Heart left ventricle (tissue), 16 donors: ENCODE data around the gene RBM38. TPM values are rescaled to one million over a fixed set of nuclear protein-coding genes. Genes with fewer than 3 reads are reported as not detected.

Source experiments
- ATAC-seq, 4 donors: fragments of 200-7000 bp; cut with Tn5 transposase; one replicate each; pipeline ENCODE4 v1.9.1; 2020 to 2022; ENCODE audit warnings: moderate library complexity in 4 of 4, mild to moderate bottlenecking in 3 of 4, moderate number of reproducible peaks in 1 of 4
- DNase-seq, 5 donors: peaks; one replicate each; pipeline ENCODE4 v3.0.0-alpha.2; 2020
- H3K27ac ChIP-seq, 12 donors: fragments of 200-600 bp; sonication (generic) in 4 of 12; one replicate each; pipeline versions ENCODE4 v1.5.0 to v1.8.0; 2016 to 2022; ENCODE audit warnings: mild to moderate bottlenecking in 2 of 12
- H3K27me3 ChIP-seq, 9 donors: fragments of 200-600 bp; sonication (generic) in 2 of 9; one replicate each; pipeline versions ENCODE4 v1.5.1 to v1.8.0; 2016 to 2022; ENCODE audit warnings: mild to moderate bottlenecking in 3 of 9
- H3K36me3 ChIP-seq, 9 donors: fragments of 200-600 bp; sonication (generic) in 2 of 9; one replicate each; pipeline versions ENCODE4 v1.5.0 to v1.8.0; 2018 to 2022; ENCODE audit warnings: mild to moderate bottlenecking in 2 of 9
- H3K4me1 ChIP-seq, 12 donors: fragments of 200-600 bp; sonication (generic) in 4 of 12; one replicate each; pipeline versions ENCODE4 v1.5.0 to v1.8.0; 2016 to 2022; ENCODE audit warnings: mild to moderate bottlenecking in 3 of 12
- H3K4me3 ChIP-seq, 12 donors: fragments of 200-600 bp; sonication (generic) in 4 of 12; one replicate each; pipeline versions ENCODE4 v1.5.0 to v1.8.0; 2017 to 2022; ENCODE audit warnings: mild to moderate bottlenecking in 9 of 12, moderate library complexity in 4 of 12
- H3K9me3 ChIP-seq, 12 donors: fragments of 200-600 bp; sonication (generic) in 4 of 12; one replicate each; pipeline versions ENCODE4 v1.5.0 to v1.8.0; 2016 to 2022; ENCODE audit warnings: mild to moderate bottlenecking in 1 of 12
- POLR2A ChIP-seq, 2 donors: fragments of 450-650 bp; IDR thresholded peaks; one replicate each; pipeline ENCODE4 v1.6.1; 2017; ENCODE audit warnings: antibody characterized with exemption in 2 of 2, mild to moderate bottlenecking in 2 of 2, moderate library complexity in 2 of 2
- WGBS, 4 donors: extraction: QIAGEN DNeasy Blood & Tissue Kit in 2 of 4; methylation state at CpG; one replicate each; pipeline versions ENCODE4 v1.1.5 to v1.1.7; 2013 to 2018; 5-methylcytosine and 5-hydroxymethylcytosine counted together
- intact Hi-C, 10 donors: fragments of 100-400 bp; cut with DNase I; formaldehyde crosslinking; loops; one replicate each; pipeline versions ENCODE4 v1.11.1 to v1.14.2; 2022
- polyA plus RNA-seq, 2 donors: library from polyadenylated mRNA; stranded (reverse); fragments of 200-250 nt; gene quantifications; one replicate each; pipeline ENCODE4 v1.2.3, GENCODE V29; 2013
- total RNA-seq, 9 donors: library from RNA; depleted of rRNA in 2 of 9; stranded (reverse); fragments of >200 nt in 2 of 9; fragmentation: NEBNext Ultra II Directional in 3 of 9; extraction: Animal tissue kit (Norgen Biotek cat#: 25700) in 3 of 9; gene quantifications; one replicate each; pipeline versions ENCODE4 v1.1.0 to v1.2.4, GENCODE V29; 2016 to 2023
- TF ChIP-seq, protein P1 (sequence below), 12 donors: fragments of 200-600 bp; sonication (generic) in 4 of 12; IDR thresholded peaks; one replicate each; pipeline versions ENCODE4 v1.5.0 to v1.8.0; 2018 to 2022; ENCODE audit warnings: antibody characterized with exemption in 12 of 12, mild to moderate bottlenecking in 5 of 12
- donor health status: ischemic (EF 13 %, LVEDD 7.1; RV severe dilation, severe dysfunction).
- donor health status: healthy with polysubstance abuse.
- donor health status: DM: no; HTN: yes; CAD: no.
- donor health status: DM: no; HTN: no; CAD: no.
- donor health status: ischemic (EF 25% LVEDD 6.9; RV normal size, moderate dysfunction).
- donor health status: ischemic (EF 25% LVEDD 5.7; RV mildly dilated, moderate dysfunction).
- donor health status: healthy.
- donor health status: DM: yes; HTN: yes; CAD: no.
- donor health status: ischemic (EF 35%, LVEDD 5.7; RV mildly dilated, moderate dysfunction).
- donor health status: nonischemic (EF 11% LVEDD 7.7; RV severe dilation, severe dysfunction).
- donor health status: DM: yes; HTN: yes; CAD: no.
- donor health status: PGD.
- donor health status: ischemic (EF 29% LVEDD 5.4; RV normal size, mild dysfunction).
- donor health status: nonischemic (EF 23%, LVEDD 6.1; RV moderate dilation, normal function).

Gene RBM38
- total and polyA plus RNA-seq, 11 donors: 45.6 to 112 (median 68.5) TPM

GRCh38 chr20:57383447-57384347, 7.5 kb upstream of the RBM38 start:
- ATAC-seq (no peak), DNase-seq (no peak)
- TF ChIP-seq, protein P1, sequence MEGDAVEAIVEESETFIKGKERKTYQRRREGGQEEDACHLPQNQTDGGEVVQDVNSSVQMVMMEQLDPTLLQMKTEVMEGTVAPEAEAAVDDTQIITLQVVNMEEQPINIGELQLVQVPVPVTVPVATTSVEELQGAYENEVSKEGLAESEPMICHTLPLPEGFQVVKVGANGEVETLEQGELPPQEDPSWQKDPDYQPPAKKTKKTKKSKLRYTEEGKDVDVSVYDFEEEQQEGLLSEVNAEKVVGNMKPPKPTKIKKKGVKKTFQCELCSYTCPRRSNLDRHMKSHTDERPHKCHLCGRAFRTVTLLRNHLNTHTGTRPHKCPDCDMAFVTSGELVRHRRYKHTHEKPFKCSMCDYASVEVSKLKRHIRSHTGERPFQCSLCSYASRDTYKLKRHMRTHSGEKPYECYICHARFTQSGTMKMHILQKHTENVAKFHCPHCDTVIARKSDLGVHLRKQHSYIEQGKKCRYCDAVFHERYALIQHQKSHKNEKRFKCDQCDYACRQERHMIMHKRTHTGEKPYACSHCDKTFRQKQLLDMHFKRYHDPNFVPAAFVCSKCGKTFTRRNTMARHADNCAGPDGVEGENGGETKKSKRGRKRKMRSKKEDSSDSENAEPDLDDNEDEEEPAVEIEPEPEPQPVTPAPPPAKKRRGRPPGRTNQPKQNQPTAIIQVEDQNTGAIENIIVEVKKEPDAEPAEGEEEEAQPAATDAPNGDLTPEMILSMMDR (IDR thresholded peaks at IDR 0.05): no peak
- TF ChIP-seq POLR2A (IDR thresholded peaks at IDR 0.05): no peak
- Histone ChIP-seq H3K27ac (no peak overlapping the region), H3K9me3 (peaks cover 0 to 5% (median 0%) of the 10 kb centered on the region in 12 donors), H3K27me3 (no peaks in the 10 kb centered on the region), H3K4me3 (no peak overlapping the region), H3K4me1 (peaks cover 0 to 17% (median 13%) of the 10 kb centered on the region in 12 donors), H3K36me3 (peaks cover 0 to 31% (median 12%) of the 10 kb centered on the region in 9 donors)
- intact Hi-C loops: loop anchor here in 7 of 10 donors (2.0 to 10.0 kb wide), 5 partner anchors 109 to 831 kb away; no protein-coding TSS in a partner anchor
- WGBS, 4 donors: 85 to 90% (median 88%) methylated on average over 20 of the region's 20 CpGs

GRCh38 chr20:57384486-57384885, 6.7 kb upstream of the RBM38 start:
- H3K9me3 ChIP-seq: peaks cover 0 to 5% (median 0%) of the 10 kb centered on the region in 12 donors
- no peaks in the 10 kb centered on the region for H3K27me3 ChIP-seq
- ATAC-seq: no peak
- peak in 1 of 5 donors; percentile 42 for DNase-seq
- peaks cover 0 to 24% (median 14%) of the 10 kb centered on the region in 12 donors for H3K4me1 ChIP-seq
- 86 to 88% (median 86%) methylated on average over 8 of the region's 8 CpGs for WGBS, 4 donors
- TF ChIP-seq POLR2A (IDR thresholded peaks at IDR 0.05): no peak
- TF ChIP-seq, protein P1 (IDR thresholded peaks at IDR 0.05): no peak
- intact Hi-C loops: loop anchor here in 6 of 10 donors (5.0 to 10.0 kb wide), 4 partner anchors 208 to 830 kb away; no protein-coding TSS in a partner anchor
- peak overlapping the region in 5 of 12 donors; percentile 3 to 34 (median 17) for H3K27ac ChIP-seq
- H3K4me3 ChIP-seq: no peak overlapping the region
- H3K36me3 ChIP-seq: peaks cover 0 to 23% (median 12%) of the 10 kb centered on the region in 9 donors

DNA sequence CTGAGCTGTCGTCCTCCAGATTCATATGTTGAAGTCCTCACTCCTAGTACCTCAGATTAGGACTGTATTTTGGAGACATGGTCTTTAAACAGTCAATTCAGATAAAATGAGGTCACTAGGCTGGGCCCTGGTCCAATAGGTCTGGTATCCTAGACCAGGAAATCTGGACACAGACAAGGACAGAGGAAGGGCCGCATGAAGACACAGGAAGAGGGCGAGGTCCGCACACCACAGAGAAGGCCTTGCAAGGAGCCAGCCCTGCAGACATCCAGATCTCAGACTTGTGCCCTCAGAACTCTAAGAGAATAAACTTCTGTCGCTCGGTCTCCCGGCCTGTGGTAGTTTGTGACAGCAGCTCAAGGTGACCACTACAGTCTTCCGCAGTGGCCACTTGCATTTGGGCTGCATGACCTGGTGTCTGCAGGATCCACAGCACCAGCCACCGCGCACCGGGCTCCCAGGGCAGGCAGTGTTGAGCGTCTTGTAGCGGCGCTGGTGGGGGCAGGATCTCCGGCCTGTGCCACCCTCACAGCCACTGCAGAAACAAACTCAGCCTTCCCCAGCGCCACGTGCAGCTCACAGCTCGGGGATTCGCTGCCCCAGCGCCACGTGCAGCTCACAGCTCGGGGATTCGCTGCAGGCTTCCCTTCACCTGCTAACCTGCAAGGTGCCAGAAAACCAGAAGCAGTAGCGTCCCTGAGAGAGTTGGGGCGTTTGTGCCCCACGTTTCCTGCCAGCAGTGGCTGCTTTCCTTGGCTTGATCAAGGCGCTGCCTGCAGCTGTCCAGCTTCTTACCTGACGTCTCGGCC, 6.0 kb upstream of the RBM38 start:
- H3K36me3 ChIP-seq: peaks cover 0 to 16% (median 11%) of the 10 kb centered on the region in 9 donors
- intact Hi-C loops: loop anchor here in 6 of 10 donors (5.0 to 10.0 kb wide), 4 partner anchors 207 to 830 kb away; no protein-coding TSS in a partner anchor
- DNase-seq (peak in 3 of 5 donors; percentile 51 to 65 (median 51)), ATAC-seq (peak; percentile 10 to 53 (median 16))
- H3K4me3 ChIP-seq: no peak overlapping the region
- no peaks in the 10 kb centered on the region for H3K27me3 ChIP-seq
- 63 to 79% (median 67%) methylated on average over 29 of the region's 29 CpGs for WGBS, 4 donors
- H3K9me3 ChIP-seq: peaks cover 0 to 5% (median 0%) of the 10 kb centered on the region in 12 donors
- peak overlapping the region in 7 of 12 donors; percentile 13 to 67 (median 34) for H3K27ac ChIP-seq
- H3K4me1 ChIP-seq: peaks cover 0 to 31% (median 21%) of the 10 kb centered on the region in 12 donors
- TF ChIP-seq, protein P1 (IDR thresholded peaks at IDR 0.05): no peak
- TF ChIP-seq POLR2A (IDR thresholded peaks at IDR 0.05): no peak
